IPS-18c (cell line): Measurements from ENCODE around the gene PDCD1.

Experiments used
- H3K4me3 ChIP-seq: 2 replicates; pipeline ENCODE4 v1.7.0; 2013; ENCODE audit warnings: low read depth, mild to moderate bottlenecking, low read length, moderate library complexity; ENCODE audit not compliant: insufficient read depth
- H3K9me3 ChIP-seq: one replicate; pipeline ENCODE4 v1.6.1; 2013; ENCODE audit warnings: mild to moderate bottlenecking, low read length, moderate library complexity; ENCODE audit not compliant: control insufficient read depth, insufficient read depth

Gene PDCD1

DNA sequence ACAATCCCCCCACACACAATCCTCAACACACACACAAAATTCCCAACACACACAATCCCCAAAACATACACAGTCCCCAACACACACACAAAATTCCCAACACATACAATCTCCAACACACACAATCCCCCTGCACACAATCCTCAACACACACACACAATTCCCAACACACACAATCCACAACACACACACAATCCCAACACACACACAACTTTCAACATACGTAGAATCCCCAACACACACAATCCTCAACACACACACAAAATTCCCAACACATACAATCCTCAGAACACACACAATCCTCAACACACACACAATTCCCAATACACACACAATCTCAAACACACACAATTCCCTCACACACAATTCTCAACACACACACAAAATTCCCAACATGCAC, 2.6 kb upstream of the PDCD1 start:
- Histone ChIP-seq H3K9me3 (no peaks in the 10 kb centered on the region), H3K4me3 (no peak overlapping the region)

DNA sequence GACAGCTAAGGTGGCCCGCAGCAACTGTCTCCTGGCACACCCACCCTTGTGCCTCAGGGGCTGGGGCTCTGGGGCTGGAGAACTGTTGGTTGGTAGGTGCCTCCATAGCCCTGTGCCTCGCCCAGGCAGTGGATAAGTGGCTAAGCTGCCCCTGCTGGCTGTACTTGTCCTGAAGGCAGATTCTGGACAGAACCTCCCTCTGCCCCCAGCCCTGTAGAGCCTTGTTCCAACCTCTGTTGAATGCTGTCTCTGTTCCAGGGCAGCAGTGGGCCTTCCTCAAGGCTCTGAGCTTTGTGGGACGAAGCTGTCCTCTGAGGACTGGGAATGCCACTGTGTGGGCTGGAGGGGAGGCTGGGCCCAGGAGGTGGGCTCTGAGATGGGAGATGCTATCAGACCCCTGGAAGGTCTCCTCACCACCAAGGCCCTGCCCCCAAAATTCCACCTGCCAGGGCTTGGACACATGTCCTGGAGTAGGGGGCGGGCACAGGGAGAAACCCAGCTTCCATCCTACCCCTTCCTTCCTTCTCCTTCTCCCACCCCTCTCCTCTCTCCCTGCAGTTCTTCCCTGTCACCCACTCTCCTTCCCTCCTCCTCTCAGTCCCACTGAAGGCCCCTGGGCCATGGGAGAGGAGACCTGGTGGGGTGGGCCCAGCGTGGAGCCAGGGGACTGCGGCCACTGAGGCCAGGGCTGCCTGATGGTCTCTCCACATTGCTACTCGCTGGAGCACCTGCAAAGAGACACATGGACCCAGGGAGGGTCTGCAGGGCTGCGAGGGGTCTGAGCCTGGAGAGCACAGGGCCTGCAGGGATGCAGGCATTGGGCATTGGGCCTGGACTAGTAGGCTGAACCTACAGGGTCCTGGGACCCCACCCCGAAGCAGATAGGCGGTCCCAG, 1.7 kb upstream of the PDCD1 start:
- Histone ChIP-seq H3K4me3 (no peak overlapping the region), H3K9me3 (no peaks in the 10 kb centered on the region)

DNA sequence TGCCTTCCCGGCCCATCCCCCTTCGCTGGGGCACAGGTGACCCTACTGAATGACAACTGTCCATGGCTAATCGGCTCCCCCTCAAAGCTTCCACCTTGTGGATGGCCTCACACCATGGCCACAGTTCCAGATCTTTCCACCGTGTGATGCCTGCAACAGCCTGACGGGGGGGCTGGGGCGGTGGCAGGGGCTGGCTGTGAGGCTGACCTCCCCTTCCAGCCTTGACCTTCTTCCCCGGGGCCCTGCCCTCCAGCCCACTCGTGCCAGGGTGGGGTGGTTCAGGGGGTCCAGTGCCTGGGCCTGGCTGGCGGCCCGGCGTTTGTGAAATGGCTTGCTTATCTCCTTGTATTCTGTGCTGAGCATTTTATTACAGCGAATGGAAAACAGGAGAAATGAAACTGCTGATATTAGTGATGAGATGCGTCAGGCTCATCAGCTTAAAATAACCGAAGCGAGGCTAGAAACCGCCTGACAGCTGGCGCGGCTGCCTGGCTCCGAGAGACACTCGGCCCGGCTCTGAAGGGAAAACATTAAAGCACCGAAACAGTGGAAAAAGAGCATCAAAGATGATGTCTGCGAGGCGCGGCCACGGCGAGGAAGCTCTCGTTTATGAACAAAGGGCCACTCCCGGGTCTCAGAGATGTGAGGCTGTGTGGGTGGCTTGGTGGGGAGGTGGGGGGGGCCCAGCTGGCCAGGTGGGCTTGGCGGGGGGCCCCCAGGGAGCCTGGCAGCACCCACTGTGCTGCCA, 916 bp upstream of the PDCD1 start:
- no peak overlapping the region for H3K4me3 ChIP-seq

DNA sequence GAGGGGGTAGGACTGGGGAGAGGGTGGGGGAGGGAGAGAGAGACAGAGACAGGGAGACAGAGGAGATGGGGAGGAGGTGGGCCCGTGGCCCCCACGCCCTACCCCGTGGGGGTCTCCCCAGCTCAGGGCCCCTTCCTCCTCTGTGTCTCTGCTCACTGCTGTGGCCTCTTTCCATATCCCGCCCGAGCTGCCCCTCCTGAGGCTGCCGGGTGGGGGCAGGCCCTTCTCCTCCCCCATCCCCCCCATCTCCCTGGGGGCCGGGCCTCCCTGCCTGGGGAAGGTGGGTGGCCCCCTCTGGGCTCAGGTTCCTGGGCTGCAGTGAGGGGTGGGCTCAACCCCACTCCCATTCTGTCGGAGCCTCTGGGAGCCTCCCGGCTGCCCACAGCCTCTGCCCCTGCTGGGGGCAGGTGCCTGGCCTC, 332 bp upstream of the PDCD1 start:
- no peak overlapping the region for H3K4me3 ChIP-seq
- H3K9me3 ChIP-seq: no peaks in the 10 kb centered on the region

More for the DNA sequence above, 916 bp upstream of the PDCD1 start:
- no peaks in the 10 kb centered on the region for H3K9me3 ChIP-seq

DNA sequence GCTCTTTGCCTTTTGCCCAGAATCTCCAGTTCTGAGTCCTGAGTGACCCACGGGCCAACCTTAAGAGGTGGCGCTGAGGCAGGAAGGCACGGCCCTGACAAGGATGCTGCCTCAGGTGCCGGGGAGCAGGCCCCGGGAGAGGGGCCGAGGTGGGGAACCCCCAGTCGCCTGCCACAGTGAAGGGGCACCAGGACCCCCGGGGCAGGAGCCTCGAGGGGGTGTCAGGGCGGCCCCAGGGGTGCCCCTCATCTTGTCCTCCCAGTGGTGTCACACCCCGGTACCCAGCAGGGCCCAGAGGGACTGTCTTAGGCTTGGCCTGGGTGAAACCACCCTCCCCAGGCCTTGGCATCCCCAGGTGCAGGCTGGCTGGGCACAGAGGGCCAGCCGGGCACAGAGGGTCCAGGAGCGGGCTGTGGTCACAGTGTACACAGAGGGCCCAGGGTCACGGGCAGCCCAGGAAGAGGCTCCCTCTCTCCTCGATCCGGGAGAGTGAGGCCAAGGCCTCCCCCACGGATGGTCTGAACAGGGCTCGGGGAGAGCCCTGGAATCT, 1.0 kb downstream of the PDCD1 start:
- H3K9me3 ChIP-seq: no peaks in the 10 kb centered on the region
- H3K4me3 ChIP-seq: no peak overlapping the region

DNA sequence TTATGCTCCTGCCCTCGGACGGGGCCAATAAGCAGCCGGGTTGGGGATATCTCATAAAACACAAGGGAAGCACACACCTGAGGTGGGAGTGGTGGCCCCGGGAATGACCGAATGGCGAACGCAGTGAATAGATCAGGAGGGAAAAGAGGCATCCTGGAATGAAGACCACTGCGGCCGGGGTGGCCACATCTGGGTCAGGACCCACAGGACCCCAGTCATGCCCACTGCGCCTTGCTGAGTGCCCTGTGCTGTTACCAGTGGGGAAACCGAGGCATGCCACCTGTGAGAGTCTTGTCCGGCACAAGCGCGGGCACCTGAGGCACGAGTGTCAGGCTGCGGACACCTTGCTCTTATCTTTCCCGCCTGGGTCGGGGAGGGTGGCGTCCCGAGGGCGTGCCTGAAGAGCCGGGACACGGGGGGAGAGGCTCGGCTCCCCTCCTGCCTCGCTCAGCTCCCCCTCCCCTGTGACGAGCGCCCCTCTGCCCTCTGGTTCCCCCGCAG, 1.6 kb downstream of the PDCD1 start:
- no peaks in the 10 kb centered on the region for H3K9me3 ChIP-seq
- no peak overlapping the region for H3K4me3 ChIP-seq

DNA sequence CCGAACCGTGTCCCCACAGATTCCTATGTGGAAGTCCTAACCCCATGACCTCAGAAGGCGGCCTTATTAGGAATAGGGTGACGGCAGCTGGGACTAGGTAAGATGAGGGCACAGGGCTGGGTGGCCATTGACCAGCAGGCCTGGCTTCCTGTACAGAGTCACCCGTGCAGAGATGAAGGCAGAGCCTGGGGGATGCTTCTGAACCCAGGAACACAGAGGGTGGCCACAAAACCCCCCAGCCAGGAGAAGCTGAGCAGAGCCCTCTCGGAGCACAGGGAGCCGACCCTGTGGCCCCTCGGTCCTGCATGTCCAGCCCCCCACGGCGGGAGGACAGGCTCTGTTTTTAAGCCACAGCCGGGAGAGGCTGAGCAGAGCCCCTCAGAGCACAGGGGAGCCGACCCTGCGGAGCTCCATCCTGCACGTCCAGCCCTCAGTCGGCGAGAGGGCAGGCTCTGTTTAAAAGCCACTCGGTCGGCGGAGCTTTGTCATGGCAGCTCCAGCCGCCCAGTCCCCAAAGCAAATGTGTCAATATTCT, 2.7 kb downstream of the PDCD1 start:
- no peak overlapping the region for H3K4me3 ChIP-seq
- no peaks in the 10 kb centered on the region for H3K9me3 ChIP-seq

DNA sequence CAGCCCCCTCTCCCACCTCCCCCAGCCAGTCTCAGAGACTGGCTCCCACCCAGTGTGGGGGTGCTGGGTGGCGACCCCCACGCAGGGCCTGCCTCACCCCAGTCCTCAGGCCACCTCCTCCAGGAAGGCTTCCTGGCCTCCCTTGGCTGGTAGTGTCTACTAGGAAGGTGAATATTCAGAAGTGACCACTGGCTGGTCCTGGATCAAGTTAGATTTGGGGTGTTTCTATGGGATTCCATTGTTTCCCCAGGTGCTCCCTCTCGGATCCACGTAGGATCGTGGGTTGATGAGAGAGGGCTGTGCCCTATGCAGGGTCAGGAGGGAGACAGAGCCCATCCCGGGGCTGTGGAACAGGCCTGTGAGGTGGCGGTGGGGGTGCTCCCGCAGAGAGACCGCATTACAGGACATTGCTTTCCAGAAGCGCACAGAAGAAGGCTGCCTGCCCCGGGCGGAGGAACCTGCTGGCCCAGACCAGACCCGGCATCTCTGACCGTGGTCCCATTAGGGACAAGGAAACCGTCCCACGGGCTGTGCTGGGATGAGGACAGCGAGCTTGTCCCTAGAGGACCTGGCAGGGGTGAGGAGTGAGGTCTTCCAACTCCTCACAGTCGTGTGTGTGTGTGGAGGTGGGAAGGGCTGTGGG, 3.3 kb downstream of the PDCD1 start:
- Histone ChIP-seq H3K9me3 (no peaks in the 10 kb centered on the region), H3K4me3 (no peak overlapping the region)

DNA sequence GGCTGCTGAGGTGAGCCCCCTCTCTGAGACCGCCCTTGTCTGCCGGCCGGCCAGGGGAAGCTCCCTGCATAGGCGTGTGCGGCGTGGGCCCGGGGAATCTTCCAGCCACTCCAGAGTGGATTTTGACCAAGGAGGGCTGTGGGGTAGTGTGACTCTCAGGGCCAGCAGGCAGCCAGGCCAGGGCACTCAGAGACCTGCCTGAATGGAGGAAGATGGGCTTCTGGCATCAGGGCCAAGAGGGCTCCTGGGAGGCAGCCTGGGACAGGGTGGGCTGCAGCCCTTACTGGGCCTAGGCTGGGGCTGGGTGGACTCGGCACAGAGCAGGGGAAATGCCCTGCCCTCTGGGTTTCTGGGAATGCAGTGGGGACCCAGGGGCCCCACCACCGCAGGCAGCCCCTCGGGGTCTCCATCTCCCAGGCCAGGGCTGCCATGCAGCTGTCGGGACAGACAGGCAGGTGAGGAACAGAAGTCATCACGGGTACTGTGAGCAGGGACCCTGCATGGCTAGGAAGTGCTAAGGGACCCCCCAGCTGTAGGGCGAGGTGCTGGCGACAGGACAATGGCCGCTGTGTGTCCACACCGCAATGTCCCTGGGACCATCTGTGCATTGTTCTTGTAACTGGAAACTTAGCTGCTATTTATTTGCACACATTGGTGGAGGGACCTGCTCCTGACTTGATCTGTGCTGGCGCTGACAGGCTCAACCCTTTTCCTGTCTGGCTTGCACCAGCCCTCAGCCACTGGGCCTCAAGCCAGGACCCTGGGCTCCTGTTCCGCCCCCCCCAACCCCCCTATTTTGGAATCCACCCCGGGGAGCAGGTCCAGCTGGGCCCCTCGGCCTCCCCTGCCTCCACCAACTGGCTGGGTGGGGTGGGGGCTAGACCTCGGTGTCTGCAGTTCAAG, 4.1 kb downstream of the PDCD1 start:
- H3K4me3 ChIP-seq: no peak overlapping the region
- no peaks in the 10 kb centered on the region for H3K9me3 ChIP-seq

DNA sequence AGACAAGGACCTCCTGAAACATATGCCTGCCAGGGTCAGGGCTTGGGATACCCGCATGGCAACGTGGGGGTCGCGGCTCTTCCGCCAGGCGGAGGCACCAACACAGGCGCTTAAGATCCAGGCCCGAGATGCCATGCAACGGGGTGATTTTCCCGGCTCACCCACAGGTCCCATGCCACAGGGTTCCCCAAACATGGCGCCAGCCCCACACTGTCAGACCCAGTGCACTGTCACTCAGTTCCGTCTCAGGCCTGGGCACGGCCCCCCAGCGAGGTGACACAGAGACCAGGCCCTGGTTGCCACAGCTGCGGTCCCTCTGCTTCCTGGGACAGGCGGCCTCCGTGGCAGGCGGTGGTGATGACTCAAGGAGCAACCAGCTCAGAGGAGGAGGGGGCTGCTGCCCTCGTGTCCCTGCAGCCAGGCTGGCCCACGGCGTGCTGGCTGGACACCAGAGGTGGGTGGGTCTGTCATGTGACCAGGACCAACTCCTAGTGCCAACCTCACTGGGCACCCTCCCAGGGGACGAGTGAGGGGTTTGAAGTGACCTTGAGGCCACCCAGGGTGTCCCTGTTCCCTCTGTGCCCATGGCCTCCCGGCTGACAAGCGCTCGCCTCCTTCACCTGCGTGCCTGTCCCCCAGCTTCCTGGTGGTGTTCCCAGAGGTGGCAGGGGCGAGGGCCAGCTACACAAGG, 4.9 kb downstream of the PDCD1 start:
- no peaks in the 10 kb centered on the region for H3K9me3 ChIP-seq
- H3K4me3 ChIP-seq: no peak overlapping the region

DNA sequence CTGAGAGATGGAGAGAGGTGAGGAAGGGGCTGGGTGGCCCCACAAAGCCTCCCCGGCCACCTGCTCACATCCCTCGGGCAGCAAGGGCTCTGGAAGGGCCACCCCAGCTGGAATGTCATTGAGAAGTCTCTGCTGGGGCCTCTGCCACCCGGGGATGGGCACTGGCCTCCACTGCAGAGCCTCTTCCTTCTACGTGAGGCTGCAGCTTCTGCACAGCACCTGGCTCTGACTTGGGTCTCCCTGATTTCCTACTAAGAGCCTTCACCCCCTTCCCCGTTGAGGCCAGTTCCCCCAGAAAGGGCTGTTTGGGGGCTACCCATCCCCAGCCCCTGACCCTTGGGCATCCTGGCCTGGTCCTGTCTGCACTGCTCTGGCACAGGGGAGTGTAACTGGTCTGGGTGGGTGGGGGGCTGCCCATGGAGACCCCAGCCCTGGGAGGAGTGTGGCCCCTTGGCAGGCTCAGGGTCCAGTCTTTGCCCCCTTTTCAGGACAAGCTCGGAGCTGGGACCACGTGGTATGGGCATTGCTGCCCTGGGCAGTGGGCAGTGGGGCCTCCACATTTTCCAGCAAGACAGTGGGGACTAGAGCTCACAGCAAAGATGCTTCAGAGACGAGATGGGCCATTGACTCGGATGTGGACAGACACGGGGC, 5.6 kb downstream of the PDCD1 start:
- H3K9me3 ChIP-seq: no peaks in the 10 kb centered on the region
- no peak overlapping the region for H3K4me3 ChIP-seq

DNA sequence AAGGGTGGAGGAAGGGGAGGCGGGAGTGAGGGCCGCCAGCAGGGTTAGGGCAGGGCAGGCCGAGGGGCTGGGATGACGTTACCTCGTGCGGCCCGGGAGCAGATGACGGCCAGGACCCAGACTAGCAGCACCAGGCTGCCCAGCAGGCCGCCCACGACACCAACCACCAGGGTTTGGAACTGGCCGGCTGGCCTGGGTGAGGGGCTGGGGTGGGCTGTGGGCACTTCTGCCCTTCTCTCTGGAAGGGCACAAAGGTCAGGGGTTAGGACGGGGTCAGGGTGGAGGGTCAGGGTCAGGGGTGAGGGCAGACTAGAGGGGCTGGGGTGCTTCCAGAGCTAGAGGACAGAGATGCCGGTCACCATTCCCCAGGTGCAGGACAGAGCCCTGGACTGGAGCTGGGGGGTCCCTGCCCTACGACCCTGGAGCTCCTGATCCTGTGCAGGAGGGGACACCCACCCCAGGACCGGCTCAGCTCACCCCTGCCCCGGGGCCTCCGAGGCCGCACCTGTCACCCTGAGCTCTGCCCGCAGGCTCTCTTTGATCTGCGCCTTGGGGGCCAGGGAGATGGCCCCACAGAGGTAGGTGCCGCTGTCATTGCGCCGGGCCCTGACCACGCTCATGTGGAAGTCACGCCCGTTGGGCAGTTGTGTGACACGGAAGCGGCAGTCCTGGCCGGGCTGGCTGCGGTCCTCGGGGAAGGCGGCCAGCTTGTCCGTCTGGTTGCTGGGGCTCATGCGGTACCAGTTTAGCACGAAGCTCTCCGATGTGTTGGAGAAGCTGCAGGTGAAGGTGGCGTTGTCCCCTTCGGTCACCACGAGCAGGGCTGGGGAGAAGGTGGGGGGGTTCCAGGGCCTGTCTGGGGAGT, 6.3 kb downstream of the PDCD1 start:
- Histone ChIP-seq H3K4me3 (no peak overlapping the region), H3K9me3 (no peaks in the 10 kb centered on the region)

DNA sequence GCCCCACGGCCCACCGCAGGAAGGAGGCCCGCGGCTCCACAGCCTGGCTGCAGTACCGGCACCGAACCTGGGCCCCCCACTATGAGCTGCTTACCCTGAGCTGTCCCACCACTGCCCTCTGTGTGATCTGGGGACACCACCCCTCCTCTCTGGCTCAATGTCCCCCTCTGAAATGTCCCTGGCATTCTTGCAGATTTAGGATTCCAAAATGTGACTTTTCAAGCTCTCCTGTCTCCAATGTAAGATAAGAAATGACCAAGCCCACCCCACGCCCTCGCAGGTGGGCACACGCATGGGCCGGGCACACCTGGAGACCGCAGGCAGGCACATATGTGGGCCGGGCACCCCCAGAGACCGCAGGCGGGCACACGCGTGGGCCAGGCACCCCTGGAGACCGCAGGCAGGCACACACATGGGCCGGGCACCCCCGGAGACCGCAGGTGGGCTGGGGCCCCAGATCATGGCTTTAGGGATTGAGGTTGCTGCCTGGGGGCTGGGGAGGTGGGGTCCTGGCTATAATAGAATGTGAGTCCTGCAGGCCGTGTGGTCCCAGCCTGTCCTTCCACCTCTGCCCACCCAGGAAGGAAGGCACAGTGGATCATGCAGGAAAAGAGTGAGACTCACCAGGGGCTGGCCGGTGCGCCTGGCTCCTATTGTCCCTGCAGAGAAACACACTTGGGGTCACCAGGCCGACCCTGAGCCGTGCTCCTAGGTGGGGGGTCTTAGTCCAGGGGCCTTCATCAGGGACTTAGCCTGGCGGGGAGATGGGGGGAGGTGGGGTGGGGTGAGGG, 7.2 kb downstream of the PDCD1 start:
- Histone ChIP-seq H3K4me3 (no peak overlapping the region), H3K9me3 (no peaks in the 10 kb centered on the region)
